Stimulated activated naive CD8-positive, alpha-beta T cell treated with anti-CD3 and anti-CD28 coated beads, Interleukin-15, Interleukin-2, amounts not matched to agents 100 U/mL and 50 U/mL, for 24 hours (primary cell): ENCODE data around the gene HBA2.
"Not testable (repeated sequence)": the region's sequence is repeated elsewhere in the genome, so short reads cannot be mapped to it uniquely, and the experiment has no call there.

Experiments used
- ATAC-seq: fragments of 150-1000 bp; cut with Tn5 transposase; one replicate; pipeline ENCODE4 v1.10.0; 2021
- DNase-seq: peaks from one replicate; pipeline ENCODE4 v3.0.0; 2021

The HBA2 gene

GRCh38 chr16:172374-172941 is at the start of gene HBA2:
Gene HBA2 (plus strand): TSS chr16:172876. CDS start chr16:172913, 37 bp downstream.
- not testable (repeated sequence) for ATAC-seq

GRCh38 chr16:123558-124350 is 48.9 kb upstream of the HBA2 start:
- not testable (repeated sequence) for ATAC-seq, DNase-seq

More at GRCh38 chr16:172374-172941, at the start of gene HBA2:
- DNase-seq: not testable (repeated sequence)

GRCh38 chr16:125011-125410 is 47.7 kb upstream of the HBA2 start:
- ATAC-seq (no peak), DNase-seq (no peak)

GRCh38 chr16:129075-129474 is 43.6 kb upstream of the HBA2 start:
- DNase-seq: no peak
- peak; percentile 62 for ATAC-seq

GRCh38 chr16:130533-131173 is 42.0 kb upstream of the HBA2 start:
- ATAC-seq: no peak
- DNase-seq: no peak

GRCh38 chr16:132120-132519 is 40.6 kb upstream of the HBA2 start:
- DNase-seq (no peak), ATAC-seq (no peak)

GRCh38 chr16:133716-134115 is 39.0 kb upstream of the HBA2 start:
- DNase-seq: no peak

GRCh38 chr16:138049-138417 is 34.6 kb upstream of the HBA2 start:
- ATAC-seq: peak; percentile 6
- peak; percentile 38 for DNase-seq

More at GRCh38 chr16:133716-134115, 39.0 kb upstream of the HBA2 start:
- no peak for ATAC-seq

GRCh38 chr16:140175-140857 is 32.4 kb upstream of the HBA2 start:
- ATAC-seq (no peak), DNase-seq (no peak)

GRCh38 chr16:142405-142967 is 30.2 kb upstream of the HBA2 start:
- ATAC-seq: no peak
- DNase-seq: no peak

- no peak for ATAC-seq
- DNase-seq: no peak
Observed at GRCh38 chr16:143047-143446, 29.6 kb upstream of the HBA2 start.

- ATAC-seq (no peak), DNase-seq (no peak)
Observed at GRCh38 chr16:143456-143855, 29.2 kb upstream of the HBA2 start.

GRCh38 chr16:144797-145252 is 27.9 kb upstream of the HBA2 start:
- DNase-seq: no peak
- ATAC-seq: no peak

- DNase-seq: no peak
Observed at GRCh38 chr16:146646-147045, 26.0 kb upstream of the HBA2 start.

GRCh38 chr16:149024-149660 is 23.5 kb upstream of the HBA2 start:
- ATAC-seq (no peak), DNase-seq (no peak)

More at GRCh38 chr16:146646-147045, 26.0 kb upstream of the HBA2 start:
- no peak for ATAC-seq

GRCh38 chr16:152141-153128 is 20.2 kb upstream of the HBA2 start, which contains the start of gene HBZ:
Gene HBZ (plus strand): TSS chr16:152644. CDS start chr16:152910, 266 bp downstream.
- ATAC-seq (peak; percentile 30), DNase-seq (no peak)

- ATAC-seq, DNase-seq: not testable (repeated sequence)
Observed at GRCh38 chr16:153129-153521, 19.6 kb upstream of the HBA2 start.

- ATAC-seq: peak; percentile 38
- DNase-seq: not testable (repeated sequence)
Observed at GRCh38 chr16:153550-154216, 19.0 kb upstream of the HBA2 start.

- peak; percentile 24 for DNase-seq
- ATAC-seq: no peak
Observed at GRCh38 chr16:154217-155030, 18.3 kb upstream of the HBA2 start.
